Measurements from ENCODE around the gene TTF2. TPM values are rescaled to one million over a fixed set of nuclear protein-coding genes. Genes with fewer than 3 reads are reported as not detected.

Gene TTF2
- total and polyA plus RNA-seq, 9 of the 15 experiments (the other 6 are each of a cell fraction or from before 2014, with no cell fraction given): 9.4 to 71.1 (median 42.1) TPM

DNA sequence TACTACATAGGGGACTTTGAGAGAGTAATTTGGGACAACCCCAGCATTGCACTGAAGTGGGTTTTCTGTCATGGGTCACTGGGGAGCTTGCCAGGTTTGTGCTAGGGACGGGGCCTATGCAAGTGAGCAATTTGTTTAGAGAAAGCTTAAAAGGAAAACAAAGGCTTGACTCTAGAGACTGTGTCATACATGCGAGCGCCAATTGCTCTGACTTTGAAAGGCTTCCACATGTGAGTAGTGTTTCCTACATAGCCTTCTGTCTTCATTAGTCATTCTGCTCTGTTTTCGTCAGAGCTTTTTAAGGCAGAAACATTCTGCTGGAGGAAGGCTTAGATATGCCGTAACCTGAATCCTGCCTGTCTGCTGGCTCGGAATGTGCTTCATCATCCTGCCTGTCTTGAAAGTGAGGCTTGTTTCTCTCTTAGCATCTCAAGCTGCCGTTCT is 33.0 kb downstream of the TTF2 start (continued):
- TF ChIP-seq MNT (conservative IDR thresholded peaks at IDR 0.05): peak; percentile 55 to 75
- TF ChIP-seq KHSRP (IDR thresholded peaks at IDR 0.05): no peak
- TF ChIP-seq CHAMP1 (IDR thresholded peaks at IDR 0.05): no peak
- no peak for TF ChIP-seq SNIP1 (IDR thresholded peaks at IDR 0.05; ENCODE audit: low read depth)
- TF ChIP-seq PBX2 (CRISPR knock-in tag; IDR thresholded peaks at IDR 0.05; ENCODE audit: low read depth): no peak
- peak; percentile 88 for TF ChIP-seq PBX2 (tag; conservative IDR thresholded peaks at IDR 0.05; ENCODE audit: low read depth)
- TF ChIP-seq RBM25 (IDR thresholded peaks at IDR 0.05; ENCODE audit: low read depth, low read length, severe bottlenecking): no peak
- TF ChIP-seq MAFG (tag; conservative IDR thresholded peaks at IDR 0.05): peak; percentile 92
- no peak for TF ChIP-seq CEBPG (CRISPR knock-in tag; IDR thresholded peaks at IDR 0.05)
- no peak for TF ChIP-seq CEBPG (tag; conservative IDR thresholded peaks at IDR 0.05 in 1 of 2, IDR thresholded peaks at IDR 0.05 in 1 of 2)
- no peak for TF ChIP-seq DLX4 (CRISPR knock-in tag; IDR thresholded peaks at IDR 0.05)
- no peak for TF ChIP-seq XRCC3 (IDR thresholded peaks at IDR 0.05)
- TF ChIP-seq CGGBP1 (CRISPR knock-in tag; IDR thresholded peaks at IDR 0.05): no peak
- TF ChIP-seq RUNX1 (IDR thresholded peaks at IDR 0.05; ENCODE audit: low read depth): no peak
- peak; percentile 87 for TF ChIP-seq MEIS2 (IDR thresholded peaks at IDR 0.05; ENCODE audit: partially characterized antibody)
- TF ChIP-seq ZFP36 (IDR thresholded peaks at IDR 0.05; ENCODE audit: low read depth, low read length, partially characterized antibody): no peak
- no peak for TF ChIP-seq HDAC8 (tag; IDR thresholded peaks at IDR 0.05)
- TF ChIP-seq, protein P1, sequence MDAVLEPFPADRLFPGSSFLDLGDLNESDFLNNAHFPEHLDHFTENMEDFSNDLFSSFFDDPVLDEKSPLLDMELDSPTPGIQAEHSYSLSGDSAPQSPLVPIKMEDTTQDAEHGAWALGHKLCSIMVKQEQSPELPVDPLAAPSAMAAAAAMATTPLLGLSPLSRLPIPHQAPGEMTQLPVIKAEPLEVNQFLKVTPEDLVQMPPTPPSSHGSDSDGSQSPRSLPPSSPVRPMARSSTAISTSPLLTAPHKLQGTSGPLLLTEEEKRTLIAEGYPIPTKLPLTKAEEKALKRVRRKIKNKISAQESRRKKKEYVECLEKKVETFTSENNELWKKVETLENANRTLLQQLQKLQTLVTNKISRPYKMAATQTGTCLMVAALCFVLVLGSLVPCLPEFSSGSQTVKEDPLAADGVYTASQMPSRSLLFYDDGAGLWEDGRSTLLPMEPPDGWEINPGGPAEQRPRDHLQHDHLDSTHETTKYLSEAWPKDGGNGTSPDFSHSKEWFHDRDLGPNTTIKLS (IDR thresholded peaks at IDR 0.05; ENCODE audit: borderline replicate concordance, low read depth): no peak
- peak; percentile 35 for TF ChIP-seq HCFC1 (IDR thresholded peaks at IDR 0.05; ENCODE audit: low read depth, low read length)
- TF ChIP-seq MAFF (IDR thresholded peaks at IDR 0.05; ENCODE audit: low read length): peak; percentile 70
- no peak for TF ChIP-seq XRCC5 (IDR thresholded peaks at IDR 0.05; ENCODE audit: low read depth, low read length)

Data from K562 (cell line).